Activated gamma-delta T cell treated with Interleukin-2 at 50 U/mL for 16 hours (primary cell): ENCODE data around the gene SETBP1.

Experiments used
- DNase-seq: peaks from one replicate; pipeline ENCODE4 v3.0.0-alpha.2; 2020

The SETBP1 gene

GRCh38 chr18:44916429-44917207 lies 235.9 kb downstream of the SETBP1 start:
- no peak for DNase-seq

- DNase-seq = no peak
Measured at GRCh38 chr18:44917216-44918141, 236.8 kb downstream of the SETBP1 start.

- DNase-seq = no peak
Measured at GRCh38 chr18:44918142-44918476, 237.4 kb downstream of the SETBP1 start.

GRCh38 chr18:44920441-44920840 lies 239.8 kb downstream of the SETBP1 start:
- no peak for DNase-seq

- DNase-seq = no peak
Measured at GRCh38 chr18:44921974-44922373, 241.3 kb downstream of the SETBP1 start.

- DNase-seq = no peak
Measured at GRCh38 chr18:44922968-44923367, 242.3 kb downstream of the SETBP1 start.

- DNase-seq = no peak
Measured at GRCh38 chr18:44924785-44925499, 244.3 kb downstream of the SETBP1 start.

GRCh38 chr18:44927127-44927849 lies 246.6 kb downstream of the SETBP1 start:
- DNase-seq = no peak

- no peak for DNase-seq
Measured at GRCh38 chr18:44934901-44935300, 254.2 kb downstream of the SETBP1 start.

- no peak for DNase-seq
Measured at GRCh38 chr18:44935455-44935854, 254.8 kb downstream of the SETBP1 start.

GRCh38 chr18:44936485-44936884 lies 255.8 kb downstream of the SETBP1 start:
- no peak for DNase-seq

GRCh38 chr18:44937960-44938719 lies 257.5 kb downstream of the SETBP1 start:
- DNase-seq = no peak

GRCh38 chr18:44938720-44939665 lies 258.3 kb downstream of the SETBP1 start:
- DNase-seq = no peak

GRCh38 chr18:44941516-44941915 lies 260.8 kb downstream of the SETBP1 start:
- no peak for DNase-seq

- no peak for DNase-seq
Measured at GRCh38 chr18:44942073-44942472, 261.4 kb downstream of the SETBP1 start.

- DNase-seq = no peak
Measured at GRCh38 chr18:44943311-44943881, 262.7 kb downstream of the SETBP1 start.

- no peak for DNase-seq
Measured at GRCh38 chr18:44944461-44944860, 263.8 kb downstream of the SETBP1 start.

GRCh38 chr18:44945888-44946401 lies 265.3 kb downstream of the SETBP1 start:
- DNase-seq = no peak

GRCh38 chr18:44946529-44947113 lies 265.9 kb downstream of the SETBP1 start:
- no peak for DNase-seq

GRCh38 chr18:44949967-44950366 lies 269.3 kb downstream of the SETBP1 start:
- no peak for DNase-seq
